ENCODE measurements around the gene EXD2. TPM values are rescaled to one million over a fixed set of nuclear protein-coding genes. Genes with fewer than 3 reads are reported as not detected.
A peak's percentile ranks its signal among the peaks of the same experiment; 100 is the strongest.

The EXD2 gene
- total and polyA plus RNA-seq, 2 of the 13 experiments (the other 11 are each of a cell fraction or from before 2014, with no cell fraction given), result 9.5 to 15.1 TPM

DNA sequence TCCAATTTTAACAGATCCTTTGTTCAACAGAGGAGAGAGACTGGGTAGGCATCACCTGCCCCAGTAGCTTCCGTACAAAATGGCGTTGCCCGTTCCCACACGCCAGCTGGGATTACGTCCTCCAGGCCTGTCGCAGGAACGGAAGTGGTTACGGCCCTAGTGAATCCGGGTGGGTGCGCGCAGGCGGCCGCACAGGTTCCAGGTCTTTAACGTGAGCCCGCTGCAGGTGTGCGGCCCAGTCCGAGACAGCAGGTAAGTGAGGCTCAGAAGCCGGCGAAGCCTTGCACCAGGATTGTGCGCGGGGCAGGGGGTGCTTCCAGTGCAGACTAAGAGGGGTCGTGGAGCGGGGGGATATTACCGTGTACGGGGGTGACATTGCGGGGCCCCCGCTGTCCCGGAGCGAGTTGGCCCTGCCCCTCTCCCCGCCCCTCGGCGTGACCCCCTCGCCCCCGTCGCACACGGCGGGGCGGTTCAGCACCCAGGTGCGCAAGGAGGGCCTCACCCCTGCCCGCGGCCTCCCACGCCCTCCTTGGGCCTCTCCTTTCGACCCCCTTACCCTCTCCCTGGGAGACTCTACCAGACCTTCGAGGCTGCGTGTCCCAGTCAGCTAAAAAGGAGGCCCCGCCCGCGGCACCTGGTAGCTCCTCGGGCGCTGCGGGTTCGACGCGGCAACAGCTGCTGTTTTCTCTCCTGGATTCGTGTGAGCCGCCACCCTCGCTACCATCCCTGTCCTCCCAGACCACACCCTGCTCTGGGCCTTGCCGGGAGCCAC lies at the start of gene EXD2 (continued):
- TF ChIP-seq ARID5B (CRISPR knock-in tag; IDR thresholded peaks at IDR 0.05) (0 out of 2 replicates have a peak, but pooled peaks have one; percentile 32), KAT8 (CRISPR knock-in tag; IDR thresholded peaks at IDR 0.05) (peak; percentile 96), ZSCAN29 (CRISPR knock-in tag; conservative IDR thresholded peaks at IDR 0.05) (peak; percentile 78; the same call in 1 of the 2 replicates), RELA (CRISPR knock-in tag; IDR thresholded peaks at IDR 0.05) (no peak), HNRNPL (IDR thresholded peaks at IDR 0.05; ENCODE audit: low read depth, low read length) (no peak), SUZ12 (IDR thresholded peaks at IDR 0.05; ENCODE audit: low read depth, low read length) (no peak), SP5 (CRISPR knock-in tag; IDR thresholded peaks at IDR 0.05; ENCODE audit: borderline replicate concordance, low read depth) (0 out of 2 replicates have a peak, but pooled peaks have one; percentile 7), MBNL3 (CRISPR knock-in tag; conservative IDR thresholded peaks at IDR 0.05) (0 out of 2 replicates have a peak, but pooled peaks have one; percentile 28), ZNF180 (CRISPR knock-in tag; IDR thresholded peaks at IDR 0.05; ENCODE audit: borderline replicate concordance, low read depth) (peak; percentile 9; the same call in 1 of the 2 replicates), ISX (CRISPR knock-in tag; conservative IDR thresholded peaks at IDR 0.05) (no peak; the same call in 1 of the 2 replicates), PPARG (CRISPR knock-in tag; conservative IDR thresholded peaks at IDR 0.05) (no peak; the same call in 1 of the 2 replicates), ZSCAN22 (CRISPR knock-in tag; IDR thresholded peaks at IDR 0.05) (no peak), TAF15 (IDR thresholded peaks at IDR 0.05; ENCODE audit: low read depth, low read length, poor library complexity, severe bottlenecking) (no peak), PAX8 (CRISPR knock-in tag; IDR thresholded peaks at IDR 0.05; ENCODE audit: borderline replicate concordance) (no peak), SAP130 (CRISPR knock-in tag; IDR thresholded peaks at IDR 0.05; ENCODE audit: low read depth) (peak; percentile 84), ZNF468 (CRISPR knock-in tag; IDR thresholded peaks at IDR 0.05) (no peak), FOXP1 (IDR thresholded peaks at IDR 0.05) (no peak), FOXP1 (CRISPR knock-in tag; IDR thresholded peaks at IDR 0.05) (no peak), GPN1 (CRISPR knock-in tag; IDR thresholded peaks at IDR 0.05; ENCODE audit: borderline replicate concordance) (no peak), ZMAT3 (CRISPR knock-in tag; conservative IDR thresholded peaks at IDR 0.05) (peak; percentile 88), TP53 (CRISPR knock-in tag; conservative IDR thresholded peaks at IDR 0.05) (peak; percentile 71), ZNF652 (CRISPR knock-in tag; IDR thresholded peaks at IDR 0.05; ENCODE audit: borderline replicate concordance, low read depth) (no peak), REL (CRISPR knock-in tag; conservative IDR thresholded peaks at IDR 0.05) (no peak), BRD4 (CRISPR knock-in tag; IDR thresholded peaks at IDR 0.05) (peak; percentile 95), SRSF1 (optimal IDR thresholded peaks at IDR 0.05; ENCODE audit: low read depth, low read length) (peak; percentile 68)
- TF ChIP-seq, protein P1, sequence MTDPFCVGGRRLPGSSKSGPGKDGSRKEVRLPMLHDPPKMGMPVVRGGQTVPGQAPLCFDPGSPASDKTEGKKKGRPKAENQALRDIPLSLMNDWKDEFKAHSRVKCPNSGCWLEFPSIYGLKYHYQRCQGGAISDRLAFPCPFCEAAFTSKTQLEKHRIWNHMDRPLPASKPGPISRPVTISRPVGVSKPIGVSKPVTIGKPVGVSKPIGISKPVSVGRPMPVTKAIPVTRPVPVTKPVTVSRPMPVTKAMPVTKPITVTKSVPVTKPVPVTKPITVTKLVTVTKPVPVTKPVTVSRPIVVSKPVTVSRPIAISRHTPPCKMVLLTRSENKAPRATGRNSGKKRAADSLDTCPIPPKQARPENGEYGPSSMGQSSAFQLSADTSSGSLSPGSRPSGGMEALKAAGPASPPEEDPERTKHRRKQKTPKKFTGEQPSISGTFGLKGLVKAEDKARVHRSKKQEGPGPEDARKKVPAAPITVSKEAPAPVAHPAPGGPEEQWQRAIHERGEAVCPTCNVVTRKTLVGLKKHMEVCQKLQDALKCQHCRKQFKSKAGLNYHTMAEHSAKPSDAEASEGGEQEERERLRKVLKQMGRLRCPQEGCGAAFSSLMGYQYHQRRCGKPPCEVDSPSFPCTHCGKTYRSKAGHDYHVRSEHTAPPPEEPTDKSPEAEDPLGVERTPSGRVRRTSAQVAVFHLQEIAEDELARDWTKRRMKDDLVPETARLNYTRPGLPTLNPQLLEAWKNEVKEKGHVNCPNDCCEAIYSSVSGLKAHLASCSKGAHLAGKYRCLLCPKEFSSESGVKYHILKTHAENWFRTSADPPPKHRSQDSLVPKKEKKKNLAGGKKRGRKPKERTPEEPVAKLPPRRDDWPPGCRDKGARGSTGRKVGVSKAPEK (CRISPR knock-in tag; IDR thresholded peaks at IDR 0.05; ENCODE audit: borderline replicate concordance), result no peak

Measured in HepG2 (cell line).